ENCODE data around the gene RSRC1. TPM values are rescaled to one million over a fixed set of nuclear protein-coding genes. Genes with fewer than 3 reads are reported as not detected.

Gene RSRC1
- total and polyA plus RNA-seq, 11 donors, result 9.5 to 24.9 (median 21.3) TPM

- H3K4me3 ChIP-seq, result no peak overlapping the region
- WGBS, 4 donors, result 91 to 97% (median 94%) methylated on average over 2 of the region's 2 CpGs
- no peaks in the 10 kb centered on the region for H3K9me3 ChIP-seq
- no peaks in the 10 kb centered on the region for H3K4me1 ChIP-seq
- H3K36me3 ChIP-seq, result no peaks in the 10 kb centered on the region
- ATAC-seq (no peak), DNase-seq (no peak)
- TF ChIP-seq CTCF (IDR thresholded peaks at IDR 0.05), result no peak
- no peak for TF ChIP-seq POLR2A (IDR thresholded peaks at IDR 0.05)
- intact Hi-C loops (cut with DNase I), result no loop called here
- no peaks in the 10 kb centered on the region for H3K27me3 ChIP-seq
- no peak overlapping the region for H3K27ac ChIP-seq
Observed at GRCh38 chr3:158384019-158384418, 274.1 kb downstream of the RSRC1 start.

GRCh38 chr3:158395421-158395820 lies 285.5 kb downstream of the RSRC1 start:
- TF ChIP-seq POLR2A (IDR thresholded peaks at IDR 0.05) (no peak), CTCF (IDR thresholded peaks at IDR 0.05) (no peak)
- Histone ChIP-seq H3K9me3 (peaks cover 0 to 32% (median 8%) of the 10 kb centered on the region in 12 donors), H3K27ac (no peak overlapping the region), H3K27me3 (no peaks in the 10 kb centered on the region), H3K4me1 (no peaks in the 10 kb centered on the region), H3K36me3 (no peaks in the 10 kb centered on the region), H3K4me3 (no peak overlapping the region)
- 70 to 99% (median 96%) methylated on average over 2 of the region's 2 CpGs for WGBS, 4 donors
- ATAC-seq (no peak), DNase-seq (no peak)
- intact Hi-C loops (cut with DNase I), result no loop called here

GRCh38 chr3:158402590-158402989 lies 292.7 kb downstream of the RSRC1 start:
- no peaks in the 10 kb centered on the region for H3K9me3 ChIP-seq
- no peaks in the 10 kb centered on the region for H3K27me3 ChIP-seq
- H3K27ac ChIP-seq, result no peak overlapping the region
- DNase-seq, result no peak
- intact Hi-C loops (cut with DNase I), result no loop called here
- no peaks in the 10 kb centered on the region for H3K4me1 ChIP-seq
- no peak for TF ChIP-seq CTCF (IDR thresholded peaks at IDR 0.05)
- no peak for TF ChIP-seq POLR2A (IDR thresholded peaks at IDR 0.05)
- no peak for ATAC-seq
- no peaks in the 10 kb centered on the region for H3K36me3 ChIP-seq
- no peak overlapping the region for H3K4me3 ChIP-seq

GRCh38 chr3:158403013-158403412 lies 293.1 kb downstream of the RSRC1 start:
- Histone ChIP-seq H3K36me3 (no peaks in the 10 kb centered on the region), H3K9me3 (no peaks in the 10 kb centered on the region), H3K4me3 (no peak overlapping the region), H3K27me3 (no peaks in the 10 kb centered on the region), H3K4me1 (no peaks in the 10 kb centered on the region), H3K27ac (no peak overlapping the region)
- ATAC-seq, result no peak
- TF ChIP-seq CTCF (IDR thresholded peaks at IDR 0.05) (no peak), POLR2A (IDR thresholded peaks at IDR 0.05) (no peak)
- intact Hi-C loops (cut with DNase I), result no loop called here
- DNase-seq, result no peak
- 92 to 97% (median 95%) methylated on average over 1 of the region's 1 CpG for WGBS, 4 donors
